ENCODE results near the gene VWF.
"Not testable (repeated sequence)": the region's sequence is repeated elsewhere in the genome, so short reads cannot be mapped to it uniquely, and the experiment has no call there.

Gene VWF

DNA sequence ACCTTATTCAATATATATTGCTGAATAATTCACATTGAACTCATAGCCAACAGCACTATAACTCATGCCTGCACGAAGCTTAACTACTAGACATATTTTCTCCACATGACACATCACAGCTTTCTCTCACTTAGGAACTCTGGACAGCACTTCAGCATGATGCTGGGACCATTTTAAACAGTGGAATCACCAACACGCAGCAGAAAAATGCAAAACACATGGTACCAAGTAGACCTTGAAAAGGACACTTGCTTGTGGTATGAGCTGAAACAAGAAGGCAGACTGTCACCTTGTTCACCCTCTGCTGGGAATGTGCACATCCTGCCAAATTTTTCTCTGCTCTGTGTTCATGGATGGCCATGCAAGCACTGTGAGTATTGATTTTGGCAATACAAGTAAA lies 40.9 kb upstream of the VWF start:
- TF ChIP-seq CTCF (IDR thresholded peaks at IDR 0.05; ENCODE audit: insufficient read depth, low read depth, low read length, missing control alignments), result no peak
- DNase-seq (ENCODE audit: low read depth), result no peak
- H3K4me3 ChIP-seq (ENCODE audit: low read length), result no peak overlapping the region

DNA sequence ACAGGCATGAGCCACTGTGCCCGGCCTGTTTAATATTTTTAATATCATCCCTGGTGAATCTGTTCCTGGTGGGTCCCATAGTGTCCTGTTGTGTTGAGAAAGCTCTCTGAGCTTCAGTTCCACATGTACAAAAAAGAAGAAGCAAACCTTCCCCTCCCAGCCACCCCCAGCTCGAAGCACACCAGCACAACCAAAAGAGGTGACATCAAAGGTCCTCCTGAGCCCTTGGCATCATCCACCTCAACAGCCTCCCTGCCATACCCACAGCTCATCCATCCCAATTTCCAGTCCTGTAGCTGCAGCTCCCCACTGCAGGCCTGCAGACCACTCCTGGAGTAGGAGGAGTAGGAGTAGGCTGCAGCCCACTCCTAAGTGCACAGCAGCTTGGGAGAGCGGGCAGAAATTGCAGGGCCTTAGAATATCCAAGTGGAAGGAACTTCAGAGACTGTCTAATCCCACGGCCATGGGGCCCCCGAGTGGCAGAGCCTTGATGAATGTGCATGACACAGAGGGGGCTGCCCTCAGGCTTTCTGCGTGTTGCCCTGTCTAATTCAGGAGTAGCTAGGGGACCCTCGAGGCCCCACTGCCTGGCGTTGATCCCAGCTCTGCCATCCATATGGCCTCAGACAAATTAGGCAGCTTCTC lies 39.1 kb upstream of the VWF start:
- TF ChIP-seq CTCF (IDR thresholded peaks at IDR 0.05; ENCODE audit: insufficient read depth, low read depth, low read length, missing control alignments), result no peak
- no peak for DNase-seq (ENCODE audit: low read depth)
- H3K4me3 ChIP-seq (ENCODE audit: low read length), result no peak overlapping the region

DNA sequence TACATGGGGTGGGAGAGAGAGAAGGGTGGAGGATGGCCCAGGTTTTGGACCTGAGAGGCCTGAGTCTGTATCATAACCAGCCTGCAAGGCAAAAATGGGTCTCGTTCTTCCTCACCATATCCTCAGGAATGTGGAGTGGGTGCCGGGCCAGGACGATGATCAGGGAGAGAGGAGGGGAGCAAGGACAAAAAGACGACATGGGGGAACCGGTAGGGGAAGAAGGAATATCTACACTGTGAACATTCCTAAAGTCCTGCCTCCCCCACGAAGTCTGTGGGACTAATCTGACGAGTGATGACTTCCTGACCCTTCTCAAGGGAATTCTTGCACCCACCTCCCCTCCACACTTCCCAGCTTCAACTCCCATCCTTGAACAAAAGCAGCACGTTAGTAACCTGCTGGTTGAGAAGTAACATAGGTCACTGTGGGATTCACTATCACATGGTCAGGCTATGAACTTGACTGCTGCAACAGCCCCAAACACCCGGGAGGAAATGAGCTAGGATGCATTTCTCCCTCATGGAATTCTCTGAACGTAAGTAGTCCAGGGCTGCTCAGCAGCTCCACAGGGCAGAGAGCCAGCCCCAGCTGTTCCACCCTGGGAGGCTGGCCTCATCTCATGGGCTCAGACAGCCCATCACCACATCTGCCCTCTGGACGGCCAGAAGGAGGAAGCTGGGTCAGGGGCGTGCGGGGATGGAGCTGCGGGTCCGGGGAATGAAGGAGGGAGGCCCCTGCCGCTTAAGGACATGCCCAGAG lies 36.8 kb upstream of the VWF start:
- H3K4me3 ChIP-seq (ENCODE audit: low read length), result no peak overlapping the region
- TF ChIP-seq CTCF (IDR thresholded peaks at IDR 0.05; ENCODE audit: insufficient read depth, low read depth, low read length, missing control alignments), result no peak
- no peak for DNase-seq (ENCODE audit: low read depth)

DNA sequence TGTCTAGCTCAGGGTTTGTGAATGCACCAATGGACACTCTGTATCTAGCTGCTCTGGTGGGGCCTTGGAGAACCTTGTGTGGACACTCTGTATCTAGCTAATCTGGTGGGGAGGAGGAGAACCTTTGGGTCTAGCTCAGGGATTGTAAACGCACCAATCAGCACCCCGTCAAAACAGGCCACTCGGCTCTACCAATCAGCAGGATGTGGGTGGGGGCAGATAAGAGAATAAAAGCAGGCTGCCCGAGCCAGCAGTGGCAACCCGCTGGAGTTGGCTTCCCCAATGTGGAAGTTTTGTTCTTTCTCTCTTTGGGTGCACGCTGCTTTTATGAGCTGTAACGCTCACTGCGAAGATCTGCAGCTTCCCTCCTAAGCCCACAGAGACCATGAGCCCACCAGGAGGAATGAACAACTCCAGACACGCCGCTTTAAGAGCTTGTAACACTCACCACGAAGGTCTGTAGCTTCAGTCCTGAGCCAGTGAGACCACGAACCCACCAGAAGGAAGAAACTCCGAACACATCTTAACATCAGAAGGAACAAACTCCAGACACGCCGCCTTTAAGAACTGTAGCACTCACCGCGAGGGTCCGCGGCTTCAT lies 35.7 kb upstream of the VWF start:
- not testable (repeated sequence) for H3K4me3 ChIP-seq (ENCODE audit: low read length); DNase-seq (ENCODE audit: low read depth)

DNA sequence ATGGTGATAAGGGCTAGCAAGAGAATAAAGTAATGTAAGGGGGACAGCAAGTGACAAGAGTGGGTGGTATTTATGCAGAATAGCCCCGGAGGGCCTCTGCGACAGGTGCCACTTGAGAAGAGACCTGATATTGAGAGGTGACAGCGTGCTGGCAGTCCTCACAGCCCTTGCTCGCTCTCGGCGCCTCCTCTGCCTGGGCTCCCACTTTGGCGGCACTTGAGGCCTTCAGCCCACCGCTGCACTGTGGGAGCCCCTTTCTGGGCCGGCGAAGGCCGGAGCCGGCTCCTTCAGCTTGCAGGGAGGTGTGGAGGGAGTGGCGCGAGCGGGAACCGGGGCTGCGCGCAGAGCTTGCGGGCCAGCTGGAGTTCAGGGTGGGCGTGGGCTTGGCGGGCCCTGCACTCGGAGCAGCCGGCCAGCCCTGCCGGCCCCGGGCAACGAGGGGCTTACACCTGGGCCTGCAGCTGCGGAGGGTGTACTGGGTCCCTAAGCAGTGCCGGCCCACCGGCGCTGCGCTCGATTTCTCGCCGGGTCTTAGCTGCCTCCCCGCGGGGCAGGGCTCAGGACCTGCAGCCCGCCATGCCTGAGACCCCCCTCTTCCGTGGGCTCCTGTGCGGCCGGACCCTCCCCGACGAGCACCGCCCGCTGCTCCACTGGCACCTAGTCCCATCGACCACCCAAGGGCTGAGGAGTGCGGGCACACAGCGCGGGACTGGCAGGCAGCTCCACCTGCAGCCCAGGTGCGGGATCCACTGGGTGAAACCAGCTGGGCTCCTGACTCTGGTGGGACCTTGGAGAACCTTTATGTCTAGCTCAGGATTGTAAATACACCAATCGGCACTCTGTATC lies 34.9 kb upstream of the VWF start:
- H3K4me3 ChIP-seq (ENCODE audit: low read length); DNase-seq (ENCODE audit: low read depth): not testable (repeated sequence)

- DNase-seq (ENCODE audit: low read depth), result no peak
- TF ChIP-seq CTCF (IDR thresholded peaks at IDR 0.05; ENCODE audit: insufficient read depth, low read depth, low read length, missing control alignments), result no peak
- no peak overlapping the region for H3K4me3 ChIP-seq (ENCODE audit: low read length)
Observed at GRCh38 chr12:6158749-6159148, 34.3 kb upstream of the VWF start.

DNA sequence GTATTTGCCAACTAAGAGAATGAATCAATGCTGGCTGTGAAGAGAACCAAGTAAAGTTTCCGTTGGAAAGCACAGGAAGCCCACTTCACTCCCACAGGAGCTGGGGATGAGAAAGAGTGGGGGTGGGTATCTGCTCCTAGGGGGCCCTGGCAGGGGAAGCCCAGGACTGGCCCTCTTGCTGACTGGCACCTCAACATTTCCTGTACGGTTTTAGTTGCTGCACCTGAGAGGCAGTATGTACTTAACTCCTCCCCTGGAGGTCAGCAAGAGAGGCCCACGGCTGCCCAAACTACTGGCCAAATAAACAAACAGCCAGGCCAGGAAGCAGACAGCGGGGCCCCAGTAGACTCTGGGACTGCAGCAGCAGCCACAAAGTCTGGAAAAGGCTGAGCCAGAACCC lies 33.8 kb upstream of the VWF start:
- DNase-seq (ENCODE audit: low read depth), result no peak
- TF ChIP-seq CTCF (IDR thresholded peaks at IDR 0.05; ENCODE audit: insufficient read depth, low read depth, low read length, missing control alignments), result no peak

More for the DNA sequence above, 33.8 kb upstream of the VWF start:
- no peak overlapping the region for H3K4me3 ChIP-seq (ENCODE audit: low read length)
